Measurements from ENCODE around the gene MYO1F. TPM values are rescaled to one million over a fixed set of nuclear protein-coding genes. Genes with fewer than 3 reads are reported as not detected.
A peak's percentile ranks its signal among the peaks of the same experiment; 100 is the strongest.
"Not testable (repeated sequence)": the region's sequence is repeated elsewhere in the genome, so short reads cannot be mapped to it uniquely, and the experiment has no call there.

MYO1F gene
- total RNA-seq, 4 donors from 2014 or later, result 5.1 to 21.5 (median 6.0) TPM

GRCh38 chr19:8580710-8581281 lies 3.6 kb upstream of the MYO1F start:
- Histone ChIP-seq H3K36me3 (no peaks in the 10 kb centered on the region), H3K4me1 (no peaks in the 10 kb centered on the region), H3K27me3 (no peaks in the 10 kb centered on the region), H3K9me3 (no peaks in the 10 kb centered on the region), H3K27ac (no peak overlapping the region), H3K4me3 (replicated peaks in 1 of 3) (no peak overlapping the region)
- intact Hi-C loops (cut with DNase I), result loop anchor here (10.0 kb wide), 1 partner anchor 246 kb away; no protein-coding TSS in a partner anchor
- no peak for TF ChIP-seq POLR2A (IDR thresholded peaks at IDR 0.05)
- peak; percentile 86 to 100 (median 98) for TF ChIP-seq CTCF (IDR thresholded peaks at IDR 0.05)
- WGBS, 2 donors, result 5 to 9% methylated on average over 8 to 10 of the region's 21 CpGs
- DNase-seq, result peak; percentile 68 to 72

GRCh38 chr19:8578642-8579265 lies 1.5 kb upstream of the MYO1F start:
- Histone ChIP-seq H3K4me1 (no peaks in the 10 kb centered on the region), H3K27me3 (no peaks in the 10 kb centered on the region), H3K36me3 (no peaks in the 10 kb centered on the region), H3K9me3 (no peaks in the 10 kb centered on the region), H3K4me3 (replicated peaks in 1 of 3) (no peak overlapping the region), H3K27ac (no peak overlapping the region)
- TF ChIP-seq POLR2A (IDR thresholded peaks at IDR 0.05) (no peak), CTCF (IDR thresholded peaks at IDR 0.05) (peak; percentile 65 to 96 (median 84))
- intact Hi-C loops (cut with DNase I), result no loop called here
- 22 to 24% methylated on average over 16 to 17 of the region's 17 CpGs for WGBS, 2 donors
- DNase-seq, result peak; percentile 68 to 77

- 69 to 80% methylated on average over 4 of the region's 4 CpGs for WGBS, 2 donors
- H3K36me3 ChIP-seq, result no peaks in the 10 kb centered on the region
- no peak overlapping the region for H3K4me3 ChIP-seq (replicated peaks in 1 of 3)
- no peaks in the 10 kb centered on the region for H3K9me3 ChIP-seq
- H3K27ac ChIP-seq, result no peak overlapping the region
- no peaks in the 10 kb centered on the region for H3K27me3 ChIP-seq
- TF ChIP-seq CTCF (IDR thresholded peaks at IDR 0.05) (no peak), POLR2A (IDR thresholded peaks at IDR 0.05) (no peak)
- intact Hi-C loops (cut with DNase I), result no loop called here
- DNase-seq, result no peak
- no peaks in the 10 kb centered on the region for H3K4me1 ChIP-seq
These were observed 499 bp upstream of the MYO1F start for GRCh38 chr19:8577741-8578140.

- no peak overlapping the region for H3K4me3 ChIP-seq (replicated peaks in 1 of 3)
- 69 to 73% methylated on average over 14 to 15 of the region's 19 CpGs for WGBS, 2 donors
- H3K36me3 ChIP-seq, result no peaks in the 10 kb centered on the region
- TF ChIP-seq POLR2A (IDR thresholded peaks at IDR 0.05), result no peak
- no peaks in the 10 kb centered on the region for H3K27me3 ChIP-seq
- no peaks in the 10 kb centered on the region for H3K4me1 ChIP-seq
- DNase-seq, result no peak
- H3K9me3 ChIP-seq, result no peaks in the 10 kb centered on the region
- intact Hi-C loops (cut with DNase I), result no loop called here
- no peak overlapping the region for H3K27ac ChIP-seq
These were observed 809 bp downstream of the MYO1F start for GRCh38 chr19:8576273-8576993.

- no peaks in the 10 kb centered on the region for H3K36me3 ChIP-seq
- DNase-seq, result no peak
- H3K27me3 ChIP-seq, result no peaks in the 10 kb centered on the region
- H3K9me3 ChIP-seq, result no peaks in the 10 kb centered on the region
- H3K4me3 ChIP-seq (replicated peaks in 1 of 3), result no peak overlapping the region
- TF ChIP-seq CTCF (IDR thresholded peaks at IDR 0.05) (no peak), POLR2A (IDR thresholded peaks at IDR 0.05) (no peak)
- H3K27ac ChIP-seq, result no peak overlapping the region
- intact Hi-C loops (cut with DNase I), result no loop called here
- 33 to 41% methylated on average over 10 of the region's 10 CpGs for WGBS, 2 donors
- no peaks in the 10 kb centered on the region for H3K4me1 ChIP-seq
These were observed 1.7 kb downstream of the MYO1F start for GRCh38 chr19:8575467-8575997.

- intact Hi-C loops (cut with DNase I); DNase-seq: not testable (repeated sequence)
- 91 to 92% methylated on average over 7 of the region's 7 CpGs for WGBS, 2 donors
These were observed 2.7 kb downstream of the MYO1F start for GRCh38 chr19:8574619-8574922.

More at GRCh38 chr19:8574619-8574922, 2.7 kb downstream of the MYO1F start:
- not testable (repeated sequence) for H3K27ac ChIP-seq; H3K36me3 ChIP-seq; H3K27me3 ChIP-seq; H3K9me3 ChIP-seq; H3K4me1 ChIP-seq; H3K4me3 ChIP-seq (replicated peaks in 1 of 3)
